Brain pericyte (primary cell): ENCODE data around the gene SH3RF3.

Experiments
- DNase-seq: peaks from one replicate; pipeline ENCODE4 v3.0.0-alpha.2; 2012; ENCODE audit warnings: low read depth, low spot score

The SH3RF3 gene

GRCh38 chr2:109350526-109350925 is 221.5 kb downstream of the SH3RF3 start:
- DNase-seq = no peak

DNA sequence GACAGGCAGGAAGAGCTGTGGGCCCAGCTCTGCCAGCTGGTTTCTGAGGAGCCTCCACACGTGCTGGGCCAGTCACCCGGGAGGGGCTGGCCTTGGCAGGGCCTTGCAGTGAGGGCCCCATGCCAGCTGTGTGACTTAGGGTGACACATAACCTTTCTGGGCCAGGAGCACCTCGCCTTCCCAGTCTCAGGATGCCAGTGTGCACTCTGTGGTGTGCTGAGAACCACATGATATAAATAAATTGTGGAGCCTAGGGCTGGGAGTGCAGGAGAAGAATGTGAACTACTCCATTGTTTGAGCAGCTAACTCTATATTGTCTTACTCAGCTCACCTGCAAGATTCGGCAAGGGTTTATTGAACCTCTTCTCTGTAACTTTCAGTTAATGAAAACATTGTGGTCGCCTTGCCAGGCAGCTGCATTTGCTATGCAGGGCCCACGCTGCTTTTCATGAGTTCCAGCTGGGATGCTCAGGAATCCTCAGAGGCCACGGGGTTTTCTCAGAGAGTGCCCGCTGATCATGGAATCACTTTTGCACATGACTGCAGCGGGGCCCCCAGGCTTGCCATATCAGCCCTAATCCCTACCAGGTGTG is 222.3 kb downstream of the SH3RF3 start:
- peak; percentile 68 for DNase-seq

DNA sequence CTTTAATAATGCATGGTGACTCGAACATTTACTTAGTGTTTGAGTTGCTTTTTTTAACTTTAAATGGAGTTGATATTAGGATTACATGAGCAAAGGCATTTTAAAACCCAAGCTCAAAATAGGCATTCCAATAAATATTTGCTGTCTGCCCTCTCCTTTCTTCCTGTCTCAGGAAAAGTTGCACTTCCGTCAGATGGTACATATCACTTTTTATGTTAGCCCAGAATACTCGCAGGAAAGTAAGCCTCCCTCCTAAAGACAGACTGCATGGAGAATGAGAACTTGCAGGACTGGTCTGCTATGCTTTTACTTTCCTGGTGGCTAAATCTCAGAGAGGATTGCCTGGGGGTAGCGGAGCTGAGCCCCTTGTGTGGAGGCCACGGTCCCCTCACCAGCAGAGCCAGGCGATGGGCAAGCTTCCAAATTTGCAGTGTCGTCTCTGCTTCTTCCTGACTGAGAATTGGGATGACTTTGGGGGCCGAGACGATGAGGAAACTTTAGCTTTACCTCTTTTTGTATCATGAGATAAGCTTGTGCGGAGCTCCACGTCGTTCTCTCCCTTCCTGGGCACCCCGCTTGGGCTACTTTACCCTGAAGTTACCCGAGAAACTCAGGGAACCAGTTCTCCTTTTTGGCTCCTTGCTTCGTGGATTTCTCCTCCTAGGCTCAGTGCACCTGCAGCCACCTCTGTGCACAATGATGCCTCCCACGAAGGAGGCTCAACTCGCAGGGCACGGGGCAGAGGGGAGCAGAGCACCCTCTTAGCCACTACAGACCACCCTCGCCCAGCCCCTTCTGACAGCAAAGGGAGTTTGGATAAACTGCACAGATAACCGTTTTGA is 223.3 kb downstream of the SH3RF3 start:
- no peak for DNase-seq

DNA sequence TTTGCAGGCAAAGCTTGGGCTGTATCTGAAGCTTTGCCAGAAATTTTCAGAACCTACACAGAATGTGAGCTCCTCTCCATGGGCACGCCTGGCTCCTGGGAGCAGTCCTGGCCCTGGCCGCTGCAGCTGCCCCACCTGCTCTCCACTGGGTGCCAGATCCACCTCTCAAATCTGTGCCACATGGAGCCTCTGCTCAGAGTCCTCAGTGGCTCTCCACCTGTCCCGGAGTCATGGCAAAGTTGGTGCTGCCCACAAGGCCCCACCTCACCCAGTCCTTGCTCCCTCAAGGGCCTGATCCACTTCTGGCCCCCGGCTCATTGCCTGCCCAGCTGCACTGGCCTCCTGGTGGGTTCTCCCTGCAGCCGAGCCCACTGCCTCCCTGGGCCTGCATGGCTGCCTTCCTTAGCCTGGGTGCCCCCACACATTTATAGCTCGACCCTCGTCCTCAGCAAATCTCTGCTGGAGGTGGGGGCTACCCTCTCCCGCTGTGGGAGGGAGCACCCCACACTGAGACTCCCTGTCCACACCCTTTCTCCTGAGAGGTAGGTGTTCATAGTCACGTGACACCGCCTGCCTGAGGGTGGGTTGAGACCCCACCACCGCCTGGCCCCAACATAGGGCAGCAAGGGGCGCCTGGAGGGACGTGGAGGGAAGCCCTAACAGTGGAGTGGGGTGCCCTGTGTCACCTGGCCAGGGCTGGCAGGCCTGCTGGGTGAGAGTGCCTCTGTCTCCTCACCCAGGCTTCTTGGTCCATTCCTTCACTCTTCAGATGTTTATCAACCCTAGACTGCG is 224.1 kb downstream of the SH3RF3 start:
- no peak for DNase-seq

DNA sequence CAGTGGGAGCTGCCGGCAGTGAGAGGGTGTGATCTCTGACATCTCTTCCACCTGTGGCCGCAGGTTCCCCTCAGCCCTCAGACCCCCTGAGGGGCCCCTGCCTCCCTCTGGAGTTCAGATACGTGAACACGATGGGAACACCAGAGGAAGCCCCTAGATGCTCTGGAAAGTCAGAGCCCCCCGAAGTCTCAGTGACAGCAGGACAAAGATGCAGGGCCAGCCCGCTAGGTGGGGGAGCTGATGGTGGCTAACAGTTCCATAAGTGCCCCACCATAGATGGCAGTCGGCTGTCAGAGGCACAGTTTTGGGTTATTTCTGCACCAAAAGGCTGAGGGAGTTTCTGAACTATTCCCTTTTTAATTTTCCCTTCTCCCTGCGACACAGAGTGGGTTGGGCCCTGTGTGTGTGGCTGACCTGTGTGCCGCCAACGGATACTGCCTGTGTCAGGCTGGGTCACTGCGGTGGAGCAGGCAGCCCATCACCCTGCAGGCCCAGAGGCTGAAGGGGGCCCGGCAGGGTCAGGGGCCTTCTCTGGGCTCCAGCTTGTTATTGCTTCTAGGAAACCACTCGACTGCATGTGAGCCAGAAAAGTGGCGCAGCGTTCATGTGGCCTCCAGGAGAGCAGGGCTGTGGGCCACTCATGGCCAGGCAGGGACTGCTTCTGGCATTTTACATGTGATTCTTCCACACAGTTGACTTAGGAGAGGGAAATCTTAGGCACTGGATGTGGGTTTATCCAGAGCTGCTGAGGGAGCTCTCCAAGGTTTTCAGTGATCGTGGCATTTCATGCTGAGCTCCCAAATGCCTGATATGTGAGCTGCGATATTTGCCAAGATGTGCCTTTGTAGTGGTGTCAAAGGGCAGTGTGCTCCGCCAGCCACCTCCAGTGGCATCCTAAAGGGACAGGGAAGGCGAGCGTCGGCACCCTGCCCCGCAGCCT is 225.1 kb downstream of the SH3RF3 start:
- DNase-seq = no peak

GRCh38 chr2:109355192-109355843 is 226.3 kb downstream of the SH3RF3 start:
- no peak for DNase-seq

DNA sequence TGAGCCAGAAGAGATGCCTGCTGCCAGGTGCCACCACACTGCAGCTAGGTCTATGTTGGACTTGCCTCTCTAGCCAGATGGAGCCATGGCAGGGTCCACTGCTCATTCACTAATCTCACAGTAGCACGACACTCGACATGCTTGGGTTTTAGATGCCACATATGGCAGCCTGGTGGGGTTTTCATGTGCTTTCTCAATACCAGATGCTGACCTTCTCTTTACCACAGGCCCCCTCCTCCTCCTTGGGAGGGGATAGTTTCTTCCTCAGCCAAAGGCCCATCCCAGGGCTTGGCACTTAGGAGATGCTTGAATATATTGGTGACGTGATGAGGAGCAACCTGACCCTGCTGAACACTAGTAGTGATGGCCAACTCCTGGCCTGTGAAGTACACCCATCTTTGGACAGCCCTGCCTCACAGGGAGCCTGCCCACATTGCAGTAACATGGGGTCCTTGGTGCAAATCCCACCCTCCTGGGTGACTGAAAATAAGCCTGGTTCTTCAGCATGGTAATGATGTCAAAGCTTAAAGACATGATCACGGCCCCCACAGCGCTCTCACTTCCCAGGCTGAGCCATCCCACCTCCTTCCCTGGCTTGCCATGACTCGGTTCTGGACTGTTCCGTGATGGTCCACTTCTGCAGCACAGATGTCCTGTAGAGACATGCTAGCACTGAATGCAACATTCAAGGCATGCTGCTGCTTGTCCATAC is 227.5 kb downstream of the SH3RF3 start:
- DNase-seq = no peak

DNA sequence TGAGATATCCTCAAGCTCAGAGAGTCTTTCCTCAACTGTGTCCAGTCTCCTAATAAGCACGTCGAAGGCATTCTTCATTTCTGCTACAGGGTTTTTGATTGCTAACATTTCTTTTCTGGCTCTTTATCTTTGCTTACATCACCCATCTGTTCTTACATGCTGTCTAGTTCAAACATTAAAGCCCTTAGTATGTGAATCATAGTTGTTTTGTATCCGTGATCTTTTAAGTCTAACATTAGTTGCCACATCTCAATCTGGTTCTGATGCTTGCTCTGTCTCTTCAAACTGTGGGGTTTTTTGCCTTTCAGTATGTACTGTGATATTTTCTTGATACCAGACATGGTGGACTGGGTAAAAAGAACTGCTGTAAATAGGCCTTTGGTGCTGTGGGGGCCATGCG is 235.2 kb downstream of the SH3RF3 start:
- DNase-seq = no peak

DNA sequence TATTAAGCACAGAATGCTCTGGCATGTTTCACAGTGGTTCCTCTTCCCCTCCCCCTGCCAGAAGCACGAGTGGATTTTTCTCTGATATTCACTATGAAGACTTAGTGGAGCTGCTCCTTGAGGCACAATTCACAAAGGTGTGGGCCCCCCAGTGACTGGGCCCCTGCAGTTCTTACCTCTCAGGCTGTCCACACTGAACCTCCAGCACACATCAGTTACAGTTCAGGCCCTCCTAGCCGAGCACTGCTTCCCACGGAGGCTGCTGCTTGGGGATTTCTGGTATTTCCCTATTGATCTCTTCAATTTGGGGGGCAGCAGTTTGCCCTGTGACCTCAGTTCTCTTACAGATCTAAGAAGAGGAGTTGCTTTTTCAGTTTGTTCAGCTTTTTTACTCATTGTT is 236.1 kb downstream of the SH3RF3 start:
- no peak for DNase-seq

- no peak for DNase-seq
Observed at GRCh38 chr2:109367683-109368082, 238.7 kb downstream of the SH3RF3 start.

DNA sequence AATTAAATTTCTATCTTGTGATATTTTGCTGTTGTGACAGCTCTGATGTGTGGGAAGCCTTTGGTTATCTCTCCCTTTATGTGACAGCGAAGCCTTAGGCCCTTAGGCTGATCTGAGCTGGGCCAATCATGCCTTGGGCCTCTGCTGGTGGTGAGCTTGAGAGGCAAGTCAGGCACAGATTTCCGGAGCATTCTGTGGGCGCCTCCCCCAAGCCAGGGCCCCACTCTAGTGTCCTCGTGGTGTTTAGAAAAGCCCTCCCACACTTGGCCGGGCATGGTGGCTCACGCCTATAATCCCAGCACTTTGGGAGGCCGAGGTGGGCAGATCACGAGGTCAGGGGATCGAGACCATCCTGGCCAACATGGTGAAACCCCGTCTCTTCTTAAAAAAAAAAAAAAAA is 239.8 kb downstream of the SH3RF3 start:
- no peak for DNase-seq

DNA sequence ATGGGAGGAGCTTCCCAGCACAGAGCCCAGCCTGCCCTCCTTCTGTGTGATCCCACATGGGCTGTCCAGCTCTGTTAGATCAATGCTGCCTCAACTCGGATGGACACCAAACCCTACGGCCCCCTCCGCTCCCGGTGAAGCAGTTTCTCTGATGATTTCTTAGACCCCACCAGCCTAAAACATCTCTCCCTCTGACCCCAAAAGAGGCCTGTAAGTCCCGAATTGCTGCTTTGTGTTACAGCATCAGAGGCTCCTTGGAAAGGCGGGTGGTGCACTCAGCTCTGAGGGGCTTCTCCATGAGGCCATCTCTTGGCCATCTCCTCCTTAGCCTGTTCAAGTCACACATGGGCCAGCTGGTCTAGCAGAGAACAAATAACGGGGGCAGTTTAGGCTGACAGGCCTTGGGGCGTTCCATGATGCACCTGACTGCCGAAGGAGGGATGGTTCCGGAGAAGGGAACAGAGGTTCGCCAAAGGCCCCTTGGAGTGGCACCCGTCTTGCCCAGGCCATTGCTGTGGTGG is 240.7 kb downstream of the SH3RF3 start:
- no peak for DNase-seq

DNA sequence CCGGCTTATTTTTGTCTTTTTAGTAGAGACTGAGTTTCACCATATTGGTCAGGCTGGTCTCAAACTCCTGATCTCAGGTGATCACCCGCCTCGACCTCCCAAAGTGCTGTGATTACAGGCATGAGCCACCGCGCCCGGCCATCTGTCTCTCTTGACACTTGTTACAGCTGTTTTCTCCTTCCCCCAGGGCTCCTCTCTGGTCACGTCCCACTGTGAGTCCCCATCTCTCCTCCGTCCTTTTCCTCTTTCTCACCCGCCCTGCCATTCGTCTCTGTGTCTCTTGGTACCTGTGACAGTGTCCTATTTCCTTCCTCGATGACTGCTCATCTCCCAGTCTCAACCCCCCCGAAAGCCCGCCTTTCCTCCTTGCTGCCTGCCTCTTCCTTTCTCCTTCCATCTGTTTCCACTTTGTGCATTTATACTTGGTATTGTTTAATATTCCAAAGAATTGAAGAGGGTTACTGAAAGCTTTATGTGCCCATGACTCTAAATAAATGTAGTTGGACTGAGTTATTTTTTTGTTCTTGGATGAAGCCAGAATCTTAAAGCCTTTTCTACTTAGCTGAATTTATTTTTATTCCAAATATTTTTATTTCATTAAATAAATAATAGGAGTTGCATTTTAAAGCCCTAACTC is 241.5 kb downstream of the SH3RF3 start:
- no peak for DNase-seq

DNA sequence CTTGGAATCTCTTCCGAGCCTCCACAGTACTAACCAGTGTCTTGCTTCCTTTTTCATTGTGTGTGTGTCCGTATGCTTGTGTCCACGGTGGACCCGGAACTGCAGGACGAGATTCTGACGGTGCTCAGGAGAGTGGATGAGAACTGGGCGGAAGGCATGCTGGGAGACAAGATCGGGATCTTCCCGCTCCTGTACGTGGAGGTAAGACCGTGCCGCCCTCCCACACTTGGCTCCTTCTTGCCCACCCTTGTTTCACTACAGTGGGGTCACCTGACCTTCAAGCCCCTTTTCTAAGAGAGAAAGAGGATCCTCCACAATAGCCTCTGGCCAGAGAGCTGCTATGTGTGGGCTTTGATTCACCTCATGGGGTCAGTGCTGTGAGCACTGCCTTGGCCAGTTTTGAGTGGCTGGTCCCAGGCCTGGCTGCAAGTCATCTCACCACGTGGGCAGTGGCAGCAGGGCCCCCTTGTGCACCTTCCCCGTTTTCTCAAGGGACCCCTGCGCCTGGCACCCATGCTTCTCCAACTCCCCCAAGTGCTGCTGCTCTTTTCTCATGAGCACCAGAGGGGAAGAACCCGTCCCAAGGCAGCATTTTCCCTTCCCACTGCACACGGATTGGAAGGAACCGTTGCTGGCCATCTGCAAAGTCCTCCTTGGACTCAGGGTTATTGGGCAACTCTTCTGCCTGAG is 242.6 kb downstream of the SH3RF3 start:
- DNase-seq = no peak

DNA sequence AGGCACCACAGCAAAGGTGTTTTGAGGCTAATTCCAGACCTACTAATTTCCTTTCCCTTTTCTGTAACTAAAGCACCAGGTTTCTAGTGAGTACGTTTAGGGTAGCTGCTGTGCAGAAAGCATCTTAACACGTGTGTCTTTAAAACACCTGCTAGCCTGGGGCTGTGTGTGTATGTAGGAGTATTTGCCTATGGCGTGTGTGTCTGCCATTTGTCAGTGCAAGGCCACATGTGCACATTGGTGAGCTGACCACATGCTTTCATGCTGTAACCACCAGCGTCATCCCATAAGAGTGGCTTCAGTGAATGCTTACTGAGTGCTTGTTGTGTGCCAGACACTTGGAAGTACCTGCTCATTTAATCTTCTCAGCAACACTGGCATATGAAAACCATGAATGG is 243.2 kb downstream of the SH3RF3 start:
- no peak for DNase-seq

- DNase-seq = no peak
Observed at GRCh38 chr2:109372614-109373013, 243.6 kb downstream of the SH3RF3 start.

- DNase-seq = no peak
Observed at GRCh38 chr2:109373791-109374547, 245.0 kb downstream of the SH3RF3 start.

GRCh38 chr2:109374548-109375130 is 245.6 kb downstream of the SH3RF3 start:
- DNase-seq = no peak
